GM19372 (cell line): ENCODE data around the gene APOBEC2.

Experiments
- ATAC-seq: cut with Tn5 transposase; IDR thresholded peaks from one replicate; pipeline ENCODE4 v1.9.1; 2021; ENCODE audit warnings: mild to moderate bottlenecking, low read depth, moderate library complexity; ENCODE audit not compliant: unreplicated experiment

Gene APOBEC2

GRCh38 chr6:41037107-41037900 lies 15.7 kb upstream of the APOBEC2 start:
- ATAC-seq, result no peak

- no peak for ATAC-seq
Measured at GRCh38 chr6:41038205-41038604, 14.8 kb upstream of the APOBEC2 start.

- ATAC-seq, result no peak
Measured at GRCh38 chr6:41039060-41039998, 13.7 kb upstream of the APOBEC2 start, which contains the start of gene UNC5CL. Gene UNC5CL, minus strand, starts transcription at chr6:41039221. Its CDS starts 4,147 bp downstream, at chr6:41035074.

GRCh38 chr6:41040101-41040939 lies 12.7 kb upstream of the APOBEC2 start:
- no peak for ATAC-seq

- ATAC-seq, result no peak
Measured at GRCh38 chr6:41040940-41041536, 12.0 kb upstream of the APOBEC2 start.

- ATAC-seq, result no peak
Measured at GRCh38 chr6:41042226-41043055, 10.6 kb upstream of the APOBEC2 start, which contains the start of gene TSPO2. Gene TSPO2, plus strand, starts transcription at chr6:41042467. Its CDS starts 519 bp downstream, at chr6:41042986.

- no peak for ATAC-seq
Measured at GRCh38 chr6:41043151-41043550, 9.9 kb upstream of the APOBEC2 start.

GRCh38 chr6:41045664-41046063 lies 7.3 kb upstream of the APOBEC2 start:
- ATAC-seq, result no peak

GRCh38 chr6:41046084-41046483 lies 6.9 kb upstream of the APOBEC2 start:
- ATAC-seq, result no peak

GRCh38 chr6:41047306-41047705 lies 5.7 kb upstream of the APOBEC2 start:
- ATAC-seq, result no peak

GRCh38 chr6:41047745-41048732 lies 5.0 kb upstream of the APOBEC2 start:
- ATAC-seq, result no peak

GRCh38 chr6:41049521-41049920 lies 3.5 kb upstream of the APOBEC2 start:
- ATAC-seq, result no peak

GRCh38 chr6:41049955-41050354 lies 3.0 kb upstream of the APOBEC2 start:
- no peak for ATAC-seq

- ATAC-seq, result no peak
Measured at GRCh38 chr6:41050536-41050935, 2.5 kb upstream of the APOBEC2 start.

- ATAC-seq, result no peak
Measured at GRCh38 chr6:41051873-41052272, 1.1 kb upstream of the APOBEC2 start.

- no peak for ATAC-seq
Measured at GRCh38 chr6:41054511-41054910, 1.5 kb downstream of the APOBEC2 start.

- ATAC-seq, result no peak
Measured at GRCh38 chr6:41055149-41055548, 2.1 kb downstream of the APOBEC2 start.
